EL (cell line): Measurements from ENCODE around the gene SYDE1.
"Not testable (repeated sequence)": the region's sequence is repeated elsewhere in the genome, so short reads cannot be mapped to it uniquely, and the experiment has no call there.

Source experiments
- DNase-seq: peaks from one replicate; pipeline ENCODE4 v3.0.0-alpha.2; 2016

Gene SYDE1

GRCh38 chr19:15107061-15108010 is at the start of gene SYDE1:
SYDE1 (plus strand) TSS chr19:15107401; CDS start chr19:15107434, 33 bp downstream.
- DNase-seq = peak; percentile 90

- no peak for DNase-seq
Observed at GRCh38 chr19:15062036-15062435, 45.2 kb upstream of the SYDE1 start.

GRCh38 chr19:15070386-15070785 is 36.8 kb upstream of the SYDE1 start:
- not testable (repeated sequence) for DNase-seq

GRCh38 chr19:15072930-15073647 is 34.1 kb upstream of the SYDE1 start:
- DNase-seq = peak; percentile 72

GRCh38 chr19:15074371-15074770 is 32.8 kb upstream of the SYDE1 start:
- no peak for DNase-seq

- no peak for DNase-seq
Observed at GRCh38 chr19:15075806-15076205, 31.4 kb upstream of the SYDE1 start.

GRCh38 chr19:15080002-15080401 is 27.2 kb upstream of the SYDE1 start:
- DNase-seq = not testable (repeated sequence)

- no peak for DNase-seq
Observed at GRCh38 chr19:15081911-15082310, 25.3 kb upstream of the SYDE1 start, which contains the start of gene OR1I1. OR1I1 (plus strand) TSS chr19:15082211; CDS start chr19:15087066, 4,855 bp downstream.

GRCh38 chr19:15087182-15087581 is 20.0 kb upstream of the SYDE1 start:
- DNase-seq = no peak

- DNase-seq = peak; percentile 72
Observed at GRCh38 chr19:15091918-15092753, 15.1 kb upstream of the SYDE1 start.

GRCh38 chr19:15093001-15093400 is 14.2 kb upstream of the SYDE1 start:
- no peak for DNase-seq

- no peak for DNase-seq
Observed at GRCh38 chr19:15096223-15096622, 11.0 kb upstream of the SYDE1 start.

- not testable (repeated sequence) for DNase-seq
Observed at GRCh38 chr19:15097980-15098379, 9.2 kb upstream of the SYDE1 start.

- DNase-seq = no peak
Observed at GRCh38 chr19:15098460-15098859, 8.7 kb upstream of the SYDE1 start.

- no peak for DNase-seq
Observed at GRCh38 chr19:15099017-15099582, 8.1 kb upstream of the SYDE1 start.

GRCh38 chr19:15101479-15102082 is 5.6 kb upstream of the SYDE1 start:
- DNase-seq = peak; percentile 50

- no peak for DNase-seq
Observed at GRCh38 chr19:15104003-15104402, 3.2 kb upstream of the SYDE1 start.

- no peak for DNase-seq
Observed at GRCh38 chr19:15104411-15104810, 2.8 kb upstream of the SYDE1 start.

- DNase-seq = no peak
Observed at GRCh38 chr19:15105044-15105443, 2.2 kb upstream of the SYDE1 start.

- DNase-seq = peak; percentile 34
Observed at GRCh38 chr19:15108145-15108844, 1.1 kb downstream of the SYDE1 start.
